NT2/D1 (cell line): ENCODE measurements around the gene PCSK6.

Experiments used
- DNase-seq: peaks from one replicate; pipeline ENCODE4 v3.0.0-alpha.2; 2011; ENCODE audit warnings: low read depth, low spot score
- H3K27me3 ChIP-seq: 2 replicates; pipeline ENCODE4 v1.6.0; 2011; ENCODE audit warnings: mild to moderate bottlenecking; ENCODE audit not compliant: insufficient read length, insufficient read depth
- H3K36me3 ChIP-seq: 2 replicates; pipeline ENCODE4 v1.6.1; 2011; ENCODE audit warnings: mild to moderate bottlenecking, low read length, mixed read lengths; ENCODE audit not compliant: insufficient read depth, insufficient read length
- H3K4me1 ChIP-seq: 2 replicates; pipeline ENCODE4 v1.5.1; 2011; ENCODE audit not compliant: insufficient read depth, insufficient read length
- H3K4me3 ChIP-seq: 2 replicates; pipeline ENCODE4 v1.5.1; 2011; ENCODE audit warnings: low read depth; ENCODE audit not compliant: insufficient read length
- H3K9ac ChIP-seq: 2 replicates; pipeline ENCODE4 v1.6.0; 2011; ENCODE audit warnings: low read depth; ENCODE audit not compliant: insufficient read length
- H3K9me3 ChIP-seq: 2 replicates; pipeline ENCODE4 v1.5.1; 2011; ENCODE audit warnings: mild to moderate bottlenecking, low read length; ENCODE audit not compliant: insufficient read depth
- SUZ12 ChIP-seq: IDR thresholded peaks from 2 replicates; pipeline ENCODE4 v1.6.1; 2011; ENCODE audit not compliant: insufficient read length, insufficient read depth; ENCODE audit errors: extremely low read depth
- YY1 ChIP-seq: IDR thresholded peaks from 2 replicates; pipeline ENCODE4 v1.6.1; 2011; ENCODE audit not compliant: insufficient read length, insufficient read depth
- ZNF274 ChIP-seq: IDR thresholded peaks from 2 replicates; pipeline ENCODE4 v1.6.1; 2011; ENCODE audit warnings: mild to moderate bottlenecking, low read depth, low read length

PCSK6 gene

DNA sequence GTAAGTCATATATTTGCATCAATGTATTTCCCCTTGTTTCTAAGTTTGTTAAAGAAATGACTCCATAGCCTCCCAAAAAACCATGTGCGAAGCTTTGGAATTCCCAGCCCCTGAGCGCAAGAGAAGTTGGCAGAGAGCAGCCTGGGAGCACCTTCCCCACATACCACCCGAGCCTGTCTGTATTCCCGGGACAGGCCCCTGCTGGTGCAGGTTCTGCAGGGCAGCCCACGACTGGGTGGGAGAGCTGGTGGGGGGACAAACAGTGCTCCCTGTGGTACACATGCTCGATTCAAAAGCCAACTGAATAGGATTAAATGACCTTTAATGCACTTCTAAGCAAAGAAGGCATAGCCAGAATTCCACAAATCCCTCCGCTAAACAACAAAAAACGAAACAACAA, 119.8 kb downstream of the PCSK6 start:
- DNase-seq: no peak
- no peaks in the 10 kb centered on the region for H3K27me3 ChIP-seq
- H3K9ac ChIP-seq: no peak overlapping the region
- peaks cover 11% of the 10 kb centered on the region for H3K9me3 ChIP-seq
- H3K4me3 ChIP-seq: no peak overlapping the region
- TF ChIP-seq SUZ12 (no peak), YY1 (no peak), ZNF274 (no peak)
- peaks cover 13% of the 10 kb centered on the region for H3K4me1 ChIP-seq
- no peaks in the 10 kb centered on the region for H3K36me3 ChIP-seq

DNA sequence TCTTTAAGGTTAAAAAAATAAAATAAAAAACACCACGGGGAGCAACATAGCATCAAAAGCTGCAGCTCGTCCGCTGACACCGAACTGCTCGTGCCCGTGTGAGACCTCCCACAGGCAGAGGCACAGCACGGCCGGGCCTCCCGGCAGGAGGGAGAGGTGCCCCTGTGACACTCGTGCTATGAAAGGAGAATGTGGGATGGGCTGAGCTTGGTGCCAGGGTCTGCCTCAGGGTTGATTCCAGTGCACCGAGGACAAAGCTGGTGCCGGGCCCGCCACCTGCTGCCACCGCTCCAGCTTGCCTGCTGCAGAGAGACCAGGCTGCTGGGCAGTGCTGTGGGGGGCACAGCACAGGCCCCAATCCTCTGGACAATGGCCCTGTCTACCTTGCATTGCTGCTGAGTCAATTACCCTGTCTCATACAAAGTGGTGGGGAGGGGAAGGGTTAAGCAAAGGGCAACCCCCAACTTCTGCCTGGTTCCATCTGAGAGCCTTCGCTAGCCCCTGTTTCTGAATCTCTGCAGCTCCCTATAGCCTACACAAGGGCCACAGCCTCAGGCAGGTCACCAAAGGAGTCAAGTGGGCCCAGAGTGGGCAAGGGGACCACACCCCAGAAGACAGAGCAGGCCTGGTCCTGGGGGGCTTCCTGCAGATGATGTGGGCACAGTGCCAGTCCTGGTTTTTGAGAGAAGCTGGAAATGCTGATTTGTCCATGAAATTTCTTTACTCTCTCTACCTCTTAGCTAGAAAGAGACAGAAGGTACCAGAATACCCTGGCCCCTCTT, 120.5 kb downstream of the PCSK6 start:
- H3K9ac ChIP-seq: no peak overlapping the region
- H3K4me3 ChIP-seq: no peak overlapping the region
- no peak for DNase-seq
- TF ChIP-seq ZNF274 (no peak), SUZ12 (no peak), YY1 (no peak)
- peaks cover 13% of the 10 kb centered on the region for H3K4me1 ChIP-seq
- no peaks in the 10 kb centered on the region for H3K36me3 ChIP-seq
- peaks cover 13% of the 10 kb centered on the region for H3K9me3 ChIP-seq
- H3K27me3 ChIP-seq: no peaks in the 10 kb centered on the region

DNA sequence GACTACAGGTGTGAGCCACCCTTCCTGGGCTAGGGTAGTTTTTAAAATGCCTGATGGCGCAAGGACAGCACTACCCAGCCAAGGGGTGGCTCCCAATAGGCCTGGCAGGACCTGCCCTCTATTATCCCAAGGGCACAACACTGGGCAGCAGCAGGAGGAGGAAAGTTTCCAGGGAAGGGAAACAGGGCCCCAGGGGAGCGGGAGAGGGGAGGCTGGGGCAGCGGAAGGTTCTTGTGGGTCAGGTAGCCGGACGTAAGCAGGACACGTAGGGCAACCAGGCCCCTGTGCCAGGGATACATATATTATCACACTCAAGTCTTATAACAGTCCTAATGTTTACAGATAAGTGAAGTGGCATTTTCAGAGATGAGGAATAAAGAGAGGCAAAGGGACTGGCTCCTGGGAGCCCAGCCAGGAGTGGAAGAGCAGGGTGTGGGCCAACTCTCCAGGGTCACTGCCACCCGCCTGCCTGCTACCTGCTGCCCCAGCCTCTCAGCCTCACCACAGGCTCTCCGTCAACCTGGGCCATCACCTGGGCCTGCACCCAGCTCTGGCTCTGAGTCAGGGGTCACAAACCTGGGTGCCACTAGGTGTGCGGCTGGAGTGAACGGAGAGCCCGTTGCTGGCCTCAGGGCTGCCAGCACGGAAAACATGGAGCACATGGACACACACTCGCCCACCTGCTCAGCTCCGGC, 121.3 kb downstream of the PCSK6 start:
- DNase-seq: no peak
- H3K36me3 ChIP-seq: no peaks in the 10 kb centered on the region
- no peak overlapping the region for H3K9ac ChIP-seq
- no peak for TF ChIP-seq YY1
- no peak for TF ChIP-seq ZNF274
- no peak for TF ChIP-seq SUZ12
- no peaks in the 10 kb centered on the region for H3K27me3 ChIP-seq
- peaks cover 13% of the 10 kb centered on the region for H3K9me3 ChIP-seq
- peaks cover 13% of the 10 kb centered on the region for H3K4me1 ChIP-seq
- no peak overlapping the region for H3K4me3 ChIP-seq

DNA sequence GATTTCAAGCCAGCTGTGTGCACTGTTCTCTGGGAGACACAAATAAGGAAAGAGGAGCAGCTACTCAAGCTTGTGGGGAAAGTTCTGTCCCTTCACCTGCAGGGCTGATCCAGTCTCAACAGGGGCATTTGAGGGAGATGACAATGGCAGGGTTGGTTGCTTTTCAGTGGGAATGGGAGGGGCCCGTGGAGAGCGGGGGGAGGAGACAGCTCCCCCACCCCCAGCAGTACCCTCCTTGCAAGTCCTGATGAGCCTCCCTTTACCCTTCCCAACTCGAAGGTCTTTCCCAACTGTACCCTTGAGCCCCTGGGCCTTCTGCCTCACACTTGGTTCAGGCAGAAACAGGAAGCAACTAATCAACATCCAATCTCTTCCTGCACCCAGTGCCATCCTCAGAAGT, 122.7 kb downstream of the PCSK6 start:
- H3K27me3 ChIP-seq: no peaks in the 10 kb centered on the region
- H3K4me3 ChIP-seq: no peak overlapping the region
- H3K4me1 ChIP-seq: peaks cover 9% of the 10 kb centered on the region
- no peak for DNase-seq
- H3K9ac ChIP-seq: no peak overlapping the region
- no peak for TF ChIP-seq SUZ12
- no peak for TF ChIP-seq YY1
- no peak for TF ChIP-seq ZNF274
- H3K36me3 ChIP-seq: no peaks in the 10 kb centered on the region
- peaks cover 13% of the 10 kb centered on the region for H3K9me3 ChIP-seq

DNA sequence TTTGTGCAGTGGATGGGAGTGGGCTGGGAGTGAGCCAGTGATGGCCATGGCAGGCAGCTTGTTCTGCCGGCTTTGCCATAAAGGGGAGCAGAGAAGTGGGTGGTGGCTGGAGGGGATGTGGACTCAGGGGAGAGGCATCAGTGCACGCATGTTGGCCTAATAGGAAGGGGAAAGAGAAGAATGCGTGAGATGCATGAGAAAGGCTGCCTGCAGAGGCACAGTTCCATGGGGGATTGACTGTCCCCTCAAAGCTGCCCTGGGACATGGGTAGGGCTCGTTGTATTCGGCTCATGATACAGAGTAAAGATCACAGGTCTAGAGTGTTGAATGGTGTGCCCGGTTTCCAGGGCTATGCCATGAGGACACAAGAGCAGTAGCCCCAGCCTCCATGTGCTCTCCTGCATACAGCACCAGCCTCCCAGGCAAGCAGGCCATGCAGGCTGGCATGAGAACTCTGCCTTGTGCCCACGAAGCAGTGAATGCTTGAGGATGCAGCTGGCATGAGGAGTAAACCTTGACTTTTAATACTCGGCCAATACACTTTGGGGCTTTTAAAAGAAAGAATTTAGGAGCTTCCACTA, 126.4 kb downstream of the PCSK6 start:
- no peak for DNase-seq

DNA sequence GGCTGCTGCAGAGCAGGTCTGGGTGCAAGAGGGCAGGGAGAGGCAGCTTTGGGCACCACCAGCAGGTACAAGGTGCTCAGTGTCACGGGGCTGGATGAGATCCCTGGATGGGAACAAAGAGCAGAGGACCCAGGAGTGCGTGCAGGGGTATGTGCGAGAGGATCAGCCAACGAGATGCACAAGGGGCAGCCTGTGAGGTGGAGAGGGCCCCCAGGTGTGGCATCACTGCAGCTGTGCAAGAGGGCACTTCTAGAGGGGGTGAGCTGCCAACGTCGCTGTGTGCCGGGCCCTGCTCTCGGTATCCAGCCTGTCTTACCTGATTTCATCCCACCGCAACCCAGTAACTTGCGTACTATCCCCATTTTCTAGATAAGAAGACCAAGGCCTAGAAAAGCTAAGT, 127.1 kb downstream of the PCSK6 start:
- TF ChIP-seq YY1 (no peak), SUZ12 (no peak), ZNF274 (no peak)
- Histone ChIP-seq H3K27me3 (no peaks in the 10 kb centered on the region), H3K4me1 (peaks cover 4% of the 10 kb centered on the region)

More for the DNA sequence above, 126.4 kb downstream of the PCSK6 start:
- Histone ChIP-seq H3K9ac (no peak overlapping the region), H3K36me3 (no peaks in the 10 kb centered on the region), H3K9me3 (peaks cover 13% of the 10 kb centered on the region), H3K4me3 (no peak overlapping the region), H3K27me3 (no peaks in the 10 kb centered on the region), H3K4me1 (peaks cover 4% of the 10 kb centered on the region)
- no peak for TF ChIP-seq SUZ12
- no peak for TF ChIP-seq YY1

DNA sequence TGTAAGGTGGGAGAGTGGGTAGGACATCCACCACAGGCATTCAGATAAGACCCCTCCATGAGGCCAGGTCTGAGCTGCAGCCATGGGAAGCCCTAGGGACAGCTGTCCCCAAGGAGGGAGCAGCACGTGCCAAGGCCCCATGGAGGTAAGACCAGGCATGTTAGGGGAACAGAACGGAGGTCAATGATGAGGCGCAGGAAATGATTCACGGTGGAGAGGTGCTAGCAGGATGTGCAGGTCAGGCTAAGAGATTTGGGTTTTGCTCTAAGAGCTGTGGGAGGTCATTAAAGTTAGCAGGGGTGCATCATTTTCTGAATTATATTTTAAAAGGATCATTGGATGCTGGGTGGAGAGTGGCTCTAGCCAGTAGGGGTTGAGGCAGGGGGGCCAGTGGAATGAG, 128.1 kb downstream of the PCSK6 start:
- peaks cover 4% of the 10 kb centered on the region for H3K4me1 ChIP-seq
- H3K9me3 ChIP-seq: peaks cover 13% of the 10 kb centered on the region
- TF ChIP-seq YY1 (no peak), SUZ12 (no peak), ZNF274 (no peak)
- no peaks in the 10 kb centered on the region for H3K36me3 ChIP-seq
- DNase-seq: no peak
- H3K27me3 ChIP-seq: no peaks in the 10 kb centered on the region
- H3K4me3 ChIP-seq: no peak overlapping the region
- H3K9ac ChIP-seq: no peak overlapping the region

More for the DNA sequence above, 127.1 kb downstream of the PCSK6 start:
- peaks cover 13% of the 10 kb centered on the region for H3K9me3 ChIP-seq
- H3K36me3 ChIP-seq: no peaks in the 10 kb centered on the region
- no peak overlapping the region for H3K9ac ChIP-seq
- no peak for DNase-seq
- H3K4me3 ChIP-seq: no peak overlapping the region
